Activated CD8-positive, alpha-beta memory T cell treated with anti-CD3 and anti-CD28 coated beads for 36 hours (primary cell): ENCODE measurements around the gene CDHR4. TPM values are rescaled to one million over a fixed set of nuclear protein-coding genes. Genes with fewer than 3 reads are reported as not detected.
"Not testable (repeated sequence)": the region's sequence is repeated elsewhere in the genome, so short reads cannot be mapped to it uniquely, and the experiment has no call there.

Source experiments
- CTCF ChIA-PET: fragments of 350-600 bp; sonication (Branson Sonifier 250); formaldehyde crosslinking; loops from one replicate; lab custom pipeline; 2021; ENCODE audit warnings: antibody characterized with exemption; lab: Charles Lee
- POLR2A ChIA-PET: fragments of 350-600 bp; sonication (Branson Sonifier 250); formaldehyde crosslinking; loops from one replicate; lab custom pipeline; 2021; ENCODE audit warnings: antibody characterized with exemption; lab: Charles Lee
- total RNA-seq, 2 experiments: library from RNA; stranded (reverse); gene quantifications; one replicate each; pipeline ENCODE4 v1.2.3, GENCODE V29; 2021

The CDHR4 gene
- total RNA-seq, 2 experiments from 2014 or later, result not detected

DNA sequence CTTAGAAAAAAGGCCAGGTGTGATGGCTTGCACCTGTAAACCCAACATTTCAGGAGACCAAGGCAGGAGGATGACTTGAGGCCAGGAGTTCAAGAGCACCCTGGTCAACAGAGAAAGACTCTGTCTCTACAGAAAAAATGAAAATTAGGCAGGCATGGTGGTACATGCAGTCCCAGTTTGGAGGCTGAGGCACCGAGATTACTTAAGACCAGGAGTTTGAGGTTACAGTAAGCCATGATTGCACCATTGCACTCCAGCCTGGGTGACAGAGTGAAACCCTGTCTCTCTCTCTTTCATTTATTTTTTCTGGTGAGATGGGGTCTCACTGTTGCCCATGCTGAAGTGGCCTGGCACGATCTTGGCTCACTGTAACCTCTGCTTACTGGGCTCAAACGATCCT is 38.0 kb downstream of the CDHR4 start:
- POLR2A ChIA-PET, result interaction anchor here (0.6 kb wide), 1 partner anchor 327 kb away, joined by 3 read pairs; no protein-coding TSS in a partner anchor
- CTCF ChIA-PET, result interaction anchor here (0.7 kb wide), 1 partner anchor 1601 kb away, joined by 4 read pairs; no protein-coding TSS in a partner anchor

DNA sequence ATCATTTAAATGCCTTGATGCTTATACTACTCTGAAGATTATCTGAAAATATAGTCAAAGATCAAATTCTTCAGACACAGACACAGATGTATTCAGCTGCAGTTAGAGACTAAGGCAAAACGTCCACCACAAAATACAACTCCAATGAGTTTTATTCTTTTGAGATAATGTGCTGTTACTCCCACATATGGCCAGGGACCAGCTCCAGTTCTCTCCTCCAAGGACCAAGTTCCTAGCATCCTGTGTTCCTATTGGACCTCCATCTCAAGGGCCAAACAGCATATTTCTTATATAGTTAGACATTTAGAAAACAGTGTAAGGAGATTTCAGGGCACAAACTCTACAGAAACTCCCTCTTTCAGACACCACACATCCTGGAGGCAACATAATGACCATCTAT is 40.4 kb downstream of the CDHR4 start:
- ChIA-PET CTCF (no interaction called here), POLR2A (no interaction called here)

DNA sequence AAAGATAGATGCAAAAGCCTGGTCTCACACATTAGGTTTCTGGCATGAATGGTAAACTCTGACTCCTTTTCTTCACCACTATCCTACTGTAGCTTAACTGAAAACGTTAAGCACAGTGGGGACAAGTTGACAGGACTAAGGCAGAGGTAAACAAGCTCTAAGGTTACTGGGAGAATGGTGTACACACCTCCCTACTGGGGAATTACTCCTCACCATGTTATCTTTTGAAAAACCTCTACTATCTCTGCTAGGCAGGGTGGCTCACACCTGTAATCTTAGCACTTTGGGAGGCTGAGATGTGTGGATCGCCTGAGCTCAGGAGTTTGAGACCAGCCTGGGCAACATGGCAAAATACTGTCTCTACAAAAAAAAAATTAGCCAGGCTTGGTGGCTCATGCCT is 42.5 kb downstream of the CDHR4 start:
- POLR2A ChIA-PET, result no interaction called here
- CTCF ChIA-PET, result no interaction called here

DNA sequence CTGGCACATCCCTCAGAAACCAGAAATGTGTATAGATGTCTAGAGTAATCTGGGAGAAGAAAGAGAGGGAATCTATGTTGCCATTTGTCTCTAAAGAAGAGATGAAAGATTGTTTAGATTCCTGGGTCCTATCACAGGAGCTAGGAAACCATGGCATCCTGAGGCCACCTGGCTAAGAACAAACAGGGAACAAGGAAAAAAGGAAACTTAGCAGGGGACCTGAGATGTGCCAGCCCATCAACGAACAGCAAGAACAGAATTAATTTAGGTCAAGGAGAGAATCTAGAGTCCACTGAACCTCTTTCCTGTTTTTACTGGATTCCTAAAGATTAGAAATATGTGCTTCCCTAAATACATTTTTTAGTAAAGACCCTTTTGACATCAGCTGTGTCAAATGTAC is 43.6 kb downstream of the CDHR4 start:
- POLR2A ChIA-PET, result no interaction called here
- CTCF ChIA-PET, result no interaction called here

DNA sequence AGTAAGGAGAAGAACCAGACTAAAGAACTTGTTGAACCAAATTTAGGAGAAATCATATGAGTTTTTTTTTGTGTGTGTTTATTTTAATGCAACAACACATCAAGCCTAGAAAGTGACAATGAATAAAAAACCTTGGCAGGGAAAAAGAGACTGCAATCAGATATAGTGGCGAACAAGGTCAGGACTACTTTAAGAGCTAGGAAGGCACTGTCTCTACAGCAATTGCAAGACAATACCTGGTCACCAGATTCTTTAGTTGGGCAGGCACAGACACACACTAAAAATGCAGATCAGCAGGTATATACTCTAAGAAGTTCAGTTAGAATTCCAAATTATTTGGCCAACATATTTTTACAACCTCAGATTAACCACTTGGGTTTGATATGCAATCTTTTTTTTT is 45.1 kb downstream of the CDHR4 start:
- ChIA-PET POLR2A (no interaction called here), CTCF (no interaction called here)

DNA sequence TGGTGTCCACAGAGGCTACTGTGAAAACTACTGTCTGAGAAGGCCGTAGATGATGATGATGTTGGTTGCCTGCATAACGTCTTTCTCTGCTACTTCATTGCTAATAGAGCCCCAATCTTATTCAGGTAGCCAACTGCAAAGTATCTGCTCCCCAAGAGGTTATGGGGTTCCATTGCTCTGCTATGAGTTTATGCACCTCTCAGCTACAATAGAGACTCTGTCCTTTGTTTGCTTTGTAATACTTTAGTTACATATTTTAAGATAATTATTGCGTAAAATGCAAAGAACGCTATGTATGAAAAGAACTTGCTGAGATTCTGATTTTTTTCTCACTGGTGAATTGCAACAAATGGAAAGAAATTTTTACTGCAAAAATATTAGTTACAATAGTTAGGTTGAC is 48.2 kb downstream of the CDHR4 start:
- ChIA-PET CTCF (no interaction called here), POLR2A (no interaction called here)

DNA sequence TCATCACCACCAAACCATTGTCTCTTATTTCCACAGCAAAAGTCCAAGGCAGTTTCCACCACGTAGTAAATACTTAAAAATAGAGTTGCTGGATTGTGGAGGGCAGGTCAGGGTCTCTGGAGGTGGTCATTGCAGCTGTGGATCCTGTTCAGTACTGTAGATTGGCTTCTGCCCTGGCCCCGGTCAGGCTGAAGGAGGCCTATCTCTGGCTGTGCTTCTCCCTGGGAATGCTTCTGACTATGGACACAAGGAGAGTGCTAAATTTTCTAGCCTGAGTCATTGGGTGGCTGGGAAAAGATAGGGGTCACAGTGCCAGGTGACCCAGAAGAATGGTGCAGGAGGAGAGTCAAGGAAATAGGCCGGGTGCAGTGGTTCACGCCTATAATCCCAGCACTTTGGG is 49.6 kb downstream of the CDHR4 start:
- ChIA-PET POLR2A (interaction anchor here (0.7 kb wide), 1 partner anchor 68 kb away, joined by 14 read pairs; no protein-coding TSS in a partner anchor), CTCF (no interaction called here)

DNA sequence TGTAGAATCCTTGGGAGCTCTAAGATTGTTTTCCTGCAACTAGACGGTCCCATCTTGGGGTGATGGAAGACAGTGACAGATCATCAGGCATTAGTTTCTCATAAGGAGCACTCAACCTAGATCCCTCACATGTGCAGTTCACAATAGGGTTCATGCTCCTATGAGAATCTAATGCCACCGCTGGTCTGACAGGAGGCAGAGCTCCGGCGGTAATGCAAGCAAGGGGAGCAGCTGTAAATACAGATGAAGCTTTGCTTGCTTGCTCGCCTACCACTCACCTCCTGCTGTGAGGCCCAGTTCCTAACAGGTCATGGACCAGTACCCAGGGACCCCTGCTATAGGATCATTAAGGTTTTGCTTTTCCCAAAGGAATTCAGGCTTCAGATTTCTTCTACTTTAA is 50.8 kb downstream of the CDHR4 start:
- POLR2A ChIA-PET, result not testable (repeated sequence)
- CTCF ChIA-PET, result interaction anchor here (0.6 kb wide), 1 partner anchor 341 kb away, joined by 4 read pairs; no protein-coding TSS in a partner anchor

DNA sequence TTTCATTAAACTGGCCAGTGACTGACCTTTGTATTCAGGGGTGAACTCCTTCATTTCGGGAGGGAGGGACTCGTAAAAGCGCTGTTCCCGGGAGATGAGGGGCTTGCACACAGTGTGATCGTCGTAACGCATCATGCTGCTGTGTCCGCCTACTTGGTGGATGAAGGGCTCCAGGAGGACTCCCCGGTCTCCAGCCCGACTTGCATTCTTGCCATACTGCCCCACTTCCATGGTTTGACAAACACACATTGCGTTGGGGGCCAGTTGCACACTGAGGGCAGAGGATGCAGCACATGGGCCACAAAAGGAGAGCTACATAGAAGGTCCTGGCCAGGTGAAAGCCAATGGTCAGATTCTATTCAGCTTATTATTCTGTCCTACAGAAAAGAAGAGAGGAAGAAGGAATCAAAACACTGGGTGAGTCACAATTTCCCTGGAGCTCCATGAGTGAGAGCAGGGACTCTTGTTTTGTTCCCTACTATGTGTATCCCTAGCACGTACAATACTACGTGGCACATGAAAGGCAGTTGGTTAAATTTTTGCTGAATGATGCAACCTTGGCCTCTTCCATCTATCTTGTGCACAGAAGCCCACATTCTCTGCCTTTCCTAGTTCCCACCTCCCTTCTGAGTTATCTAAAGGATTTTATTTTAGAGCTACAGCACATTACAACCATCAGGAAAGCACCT is 51.7 kb downstream of the CDHR4 start:
- CTCF ChIA-PET, result no interaction called here
- POLR2A ChIA-PET, result no interaction called here

DNA sequence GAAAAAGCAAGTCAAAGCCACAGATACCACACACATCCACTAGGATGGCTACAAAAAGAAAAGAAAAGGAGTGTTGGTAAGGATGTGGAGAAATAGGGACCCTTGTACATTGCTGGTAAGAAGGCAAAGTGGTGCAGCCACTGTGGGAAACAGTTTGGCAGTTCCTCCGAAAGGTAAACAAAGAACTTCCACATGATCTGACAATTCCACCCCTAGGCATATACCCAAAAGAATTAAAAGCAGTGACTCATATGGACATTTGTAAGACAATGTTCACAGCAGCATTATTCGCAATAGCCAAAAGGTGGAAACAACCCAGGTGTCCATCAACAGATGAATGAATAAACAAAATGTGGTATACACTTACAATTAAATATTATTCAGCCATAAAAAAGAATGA is 53.7 kb downstream of the CDHR4 start:
- ChIA-PET POLR2A (no interaction called here), CTCF (no interaction called here)

Other genes starting within 250 kb of the CDHR4 start
- under 1 TPM; 0.25 to 0.30 TPM for gene BSN, start 245.4 kb downstream of the CDHR4 start, total RNA-seq
- 100 to 1,000 TPM; 186 to 189 TPM for gene APEH, start 125.5 kb downstream of the CDHR4 start, total RNA-seq
- gene MST1, start 110.4 kb downstream of the CDHR4 start, total RNA-seq, result 1 to 10 TPM; 4.1 to 4.2 TPM
- gene RNF123, start 110.3 kb downstream of the CDHR4 start, total RNA-seq, result 10 to 100 TPM; 30.5 to 32.2 TPM
- under 1 TPM in 1 of 2 experiments, not detected in 1; 0.30 TPM for gene AMIGO3, start 80.2 kb downstream of the CDHR4 start, total RNA-seq
- 10 to 100 TPM; 50.7 to 51.8 TPM for gene GMPPB, start 75.9 kb downstream of the CDHR4 start, total RNA-seq
- gene IP6K1, start 13.3 kb downstream of the CDHR4 start, total RNA-seq, result 10 to 100 TPM; 38.5 to 40.5 TPM
- 1 to 10 TPM; 1.5 to 2.1 TPM for gene INKA1, start 3.4 kb upstream of the CDHR4 start, total RNA-seq
- 10 to 100 TPM; 41.9 to 42.2 TPM for gene UBA7, start 14.1 kb upstream of the CDHR4 start, total RNA-seq
- 10 to 100 TPM; 22.5 to 23.5 TPM for gene TRAIP, start 56.7 kb upstream of the CDHR4 start, total RNA-seq
- 1 to 10 TPM in 1 of 2 experiments, under 1 TPM in 1; 0.96 to 1.8 TPM for gene CAMKV, start 70.0 kb upstream of the CDHR4 start, total RNA-seq
- gene MST1R, start 104.0 kb upstream of the CDHR4 start, total RNA-seq, result under 1 TPM; 0.80 to 0.99 TPM
- 10 to 100 TPM; 15.5 to 18.0 TPM for gene MON1A, start 129.9 kb upstream of the CDHR4 start, total RNA-seq
- gene RBM6, start 140.3 kb upstream of the CDHR4 start, total RNA-seq, result 10 to 100 TPM; 68.1 to 68.4 TPM